ENCODE results near the gene ATP8B3.

The ATP8B3 gene

DNA sequence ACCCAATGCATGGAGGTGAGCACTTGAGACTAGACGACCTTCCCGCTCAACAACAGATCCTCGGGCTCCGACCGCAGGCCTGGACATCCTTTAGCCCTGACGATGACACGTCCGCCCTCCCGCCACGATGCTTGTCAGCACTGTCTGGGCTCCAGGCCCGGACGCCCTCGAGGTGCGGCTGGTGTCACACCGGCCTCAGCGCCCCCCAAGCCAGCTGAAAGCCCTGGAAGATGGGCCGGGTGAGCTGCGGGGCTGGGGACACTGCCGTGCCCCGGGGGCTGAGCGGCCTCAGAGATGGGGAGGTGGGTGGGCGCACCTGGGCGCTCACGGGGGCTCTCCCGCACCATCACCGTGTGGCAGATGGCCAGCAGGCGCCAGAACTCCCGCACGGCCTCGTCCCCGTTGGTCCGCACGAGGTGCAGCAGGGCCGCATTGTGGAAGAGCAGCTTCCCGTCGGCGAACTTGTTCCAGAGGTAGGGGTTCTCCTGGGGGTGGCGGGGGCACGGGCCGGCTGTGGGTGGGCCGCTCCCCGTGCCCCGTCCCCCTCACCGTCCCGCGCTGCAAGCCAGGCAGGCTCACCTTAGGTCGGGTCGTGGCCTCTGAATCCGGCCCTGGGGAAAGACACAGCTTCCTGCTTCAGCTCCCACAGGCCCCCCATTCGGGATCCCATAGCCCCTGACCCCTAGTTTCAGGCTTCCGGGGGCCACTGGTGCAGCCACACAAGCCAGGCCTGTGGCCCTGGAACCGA, 15.5 kb downstream of the ATP8B3 start:
- DNase-seq (ENCODE audit: low read depth in 2 of 2), result no peak

DNA sequence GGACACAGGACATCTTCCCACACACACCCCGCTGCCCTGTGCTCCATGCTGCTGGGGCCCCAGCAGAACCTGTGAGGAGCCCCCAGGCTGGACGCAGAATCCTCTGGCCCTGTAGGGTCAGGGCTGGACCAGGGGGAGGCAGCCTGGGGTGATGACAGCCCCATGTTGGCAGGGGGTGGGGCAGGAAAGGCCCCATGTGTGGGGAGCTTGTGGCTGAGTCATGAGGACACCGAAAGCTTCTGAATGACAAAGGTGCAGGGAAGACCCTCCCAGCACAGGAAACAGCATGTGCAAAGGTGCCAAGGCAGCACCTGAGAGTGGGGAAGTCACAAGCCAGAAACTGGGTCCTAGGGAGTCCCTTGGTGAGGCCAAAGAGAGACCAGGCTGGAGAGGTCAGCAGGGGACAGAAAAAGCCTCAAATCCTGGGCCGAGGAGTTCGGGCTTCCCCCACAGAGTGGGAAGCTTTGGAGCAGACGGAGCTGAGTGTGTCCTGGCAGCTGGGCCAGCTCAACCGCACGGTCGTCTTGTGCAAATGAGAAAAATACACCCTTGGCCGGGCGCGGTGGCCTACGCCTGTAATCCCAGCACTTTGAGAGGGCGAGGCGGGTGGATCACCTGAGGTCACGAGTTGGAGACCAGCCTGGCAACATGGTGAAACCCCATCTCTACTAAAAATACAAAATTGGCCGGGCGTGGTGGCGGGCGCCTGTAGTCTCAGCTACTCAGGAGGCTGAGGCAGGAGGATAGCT, 17.5 kb downstream of the ATP8B3 start:
- no peak for DNase-seq (ENCODE audit: low read depth in 2 of 2)

DNA sequence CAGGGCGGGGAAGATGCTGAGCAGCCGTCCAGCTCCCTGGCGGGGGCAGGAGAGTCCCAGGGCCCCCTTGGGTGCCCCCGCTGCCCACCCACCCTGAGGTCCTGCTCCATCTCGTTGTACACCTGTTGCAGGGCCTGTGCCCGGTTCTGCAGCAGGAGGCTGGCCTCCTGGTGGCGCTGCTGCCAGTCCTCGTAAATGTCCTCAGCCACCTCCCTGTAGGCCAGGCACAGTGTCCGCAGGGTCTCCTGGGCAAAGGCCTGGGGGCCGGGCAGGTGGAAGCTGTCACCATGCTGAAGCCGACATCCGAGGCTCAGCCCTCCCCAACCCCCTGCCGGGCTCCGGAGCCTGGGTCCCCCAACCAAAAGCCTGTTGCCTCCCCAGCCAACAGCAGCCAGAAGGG, 20.2 kb downstream of the ATP8B3 start:
- no peak for DNase-seq (ENCODE audit: low read depth in 2 of 2)

DNA sequence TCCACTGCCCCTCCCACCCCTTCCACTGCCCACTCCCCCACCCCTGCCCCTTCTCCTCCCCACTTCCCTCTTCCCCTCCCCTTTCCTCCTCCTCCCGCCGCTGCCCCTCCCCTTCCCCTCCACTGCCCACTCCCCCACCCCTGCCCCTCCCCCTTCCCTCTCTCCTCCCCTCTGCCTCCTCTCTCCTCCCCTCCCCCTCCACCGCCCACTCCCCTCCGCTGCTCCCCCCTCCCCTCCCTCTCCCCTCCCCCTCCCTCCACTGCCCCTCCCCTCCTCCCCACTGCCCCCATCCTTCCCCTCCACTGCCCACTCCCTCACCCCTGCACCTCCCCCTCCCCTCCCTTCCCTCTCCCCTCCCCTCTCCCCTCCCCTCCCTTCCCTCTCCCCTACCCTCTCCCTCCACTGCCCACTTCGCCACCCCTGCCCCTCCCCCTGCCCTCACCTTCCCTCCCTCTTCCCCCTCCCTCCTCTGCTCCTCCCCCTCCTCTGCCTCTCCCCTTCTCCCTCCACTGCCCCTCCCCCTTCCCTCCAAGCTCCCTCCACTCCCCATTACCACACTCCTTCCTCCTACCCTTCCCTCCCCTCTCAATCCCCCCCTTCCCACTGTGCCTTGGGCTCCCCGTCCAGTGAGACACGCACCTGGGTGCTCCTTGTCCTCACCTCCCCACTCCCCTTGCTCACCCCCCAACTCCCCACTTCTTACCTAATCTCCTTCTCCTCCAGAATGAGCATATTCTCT, 21.9 kb downstream of the ATP8B3 start:
- no peak for DNase-seq (ENCODE audit: low read depth in 2 of 2)

DNA sequence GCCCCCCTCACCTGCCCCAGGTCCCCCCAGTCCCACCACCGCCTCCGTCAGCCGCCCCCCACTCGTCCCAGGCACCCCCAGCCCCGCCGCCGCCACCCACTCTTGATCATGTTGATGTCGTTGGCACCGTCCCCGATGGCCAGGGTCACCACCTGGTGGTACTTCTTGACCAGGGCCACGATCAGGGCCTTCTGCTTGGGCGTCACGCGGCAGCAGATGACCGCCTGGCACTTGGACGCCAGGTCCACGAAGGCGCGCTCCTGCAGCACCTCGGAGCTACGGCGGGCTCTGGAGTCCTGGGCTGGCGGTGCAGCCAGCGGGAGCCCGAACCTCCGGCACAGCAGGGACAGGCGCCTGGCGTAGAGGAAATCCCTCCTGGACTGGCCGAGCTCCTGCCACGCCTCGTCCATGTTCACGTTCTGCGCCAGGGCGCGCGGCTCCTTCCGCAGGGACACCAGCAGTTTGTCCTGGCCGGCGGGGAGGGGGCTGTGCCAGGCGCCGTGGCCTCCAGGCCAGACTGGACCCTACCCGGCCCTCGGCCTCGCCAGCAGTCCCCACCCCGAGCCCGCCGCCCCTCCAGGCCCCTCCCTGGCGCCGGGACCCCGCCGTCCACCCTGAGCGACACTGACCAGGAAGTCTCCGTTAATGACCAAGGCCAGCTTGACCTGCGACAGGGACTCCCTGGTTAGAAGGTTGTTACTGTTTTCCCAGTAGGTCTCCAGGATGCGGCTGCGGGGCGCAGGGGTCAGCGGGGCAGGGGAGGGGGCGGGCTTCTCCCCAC, 22.6 kb downstream of the ATP8B3 start:
- no peak for DNase-seq (ENCODE audit: low read depth in 2 of 2)

DNA sequence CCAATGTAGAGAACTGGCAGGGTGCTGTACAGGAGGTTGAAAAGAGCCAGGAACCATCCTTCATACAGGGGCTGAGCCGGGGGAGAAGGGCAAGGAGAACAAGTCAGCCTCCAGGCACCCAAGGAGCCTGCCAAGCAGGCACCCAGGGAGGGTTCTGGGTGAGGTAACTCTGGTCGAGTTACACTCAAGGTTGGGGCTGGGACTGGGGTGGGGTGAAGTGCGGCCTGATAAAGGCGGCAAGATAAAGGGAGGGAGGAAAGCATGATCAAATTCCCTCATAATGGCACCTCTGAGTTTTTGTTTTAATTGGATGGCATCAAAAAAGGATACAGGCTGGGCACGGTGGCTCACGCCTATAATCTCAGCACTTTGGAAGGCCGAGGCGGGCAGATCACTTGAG, 25.0 kb downstream of the ATP8B3 start:
- no peak for DNase-seq (ENCODE audit: low read depth in 2 of 2)

DNA sequence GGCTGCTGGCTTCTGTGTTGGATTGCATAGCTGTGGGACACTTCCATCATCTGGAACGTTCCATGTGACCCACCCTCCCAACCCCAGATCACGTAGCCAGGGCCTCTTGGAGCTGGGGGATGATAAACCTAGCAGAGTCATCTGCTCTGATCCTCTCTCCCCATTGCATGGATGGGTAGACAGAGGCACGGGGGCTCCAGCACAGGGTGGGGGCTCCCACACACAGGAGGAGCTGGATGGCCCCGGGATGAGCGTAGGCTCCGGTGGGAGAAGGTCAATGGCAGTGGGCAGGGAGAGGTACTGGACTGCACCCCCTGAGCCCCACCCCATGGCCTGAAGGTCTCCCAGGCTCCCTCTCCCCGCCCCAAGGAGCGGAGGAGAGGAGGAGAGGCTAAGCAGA, 25.4 kb downstream of the ATP8B3 start:
- DNase-seq (ENCODE audit: low read depth in 2 of 2), result no peak

DNA sequence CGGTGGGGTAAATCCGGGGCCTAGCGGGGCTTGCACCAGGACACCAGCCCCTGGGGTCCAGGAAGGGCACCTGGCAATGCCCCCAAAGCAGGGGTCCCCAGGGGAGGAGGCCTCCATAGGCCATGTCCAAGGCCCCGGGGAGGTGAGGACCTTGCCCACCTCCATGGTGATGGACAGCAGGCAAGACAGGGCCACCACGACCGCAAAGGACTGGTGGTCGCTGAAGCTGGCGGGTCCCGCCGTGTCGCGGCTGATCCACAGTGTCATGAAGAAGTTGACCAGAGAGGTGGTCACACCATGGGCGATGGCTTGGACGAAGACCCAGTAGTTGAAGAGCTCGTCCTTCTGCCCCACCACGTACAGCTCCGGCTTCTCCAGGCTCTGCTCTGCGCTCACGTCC, 26.8 kb downstream of the ATP8B3 start:
- no peak for DNase-seq (ENCODE audit: low read depth in 2 of 2)

DNA sequence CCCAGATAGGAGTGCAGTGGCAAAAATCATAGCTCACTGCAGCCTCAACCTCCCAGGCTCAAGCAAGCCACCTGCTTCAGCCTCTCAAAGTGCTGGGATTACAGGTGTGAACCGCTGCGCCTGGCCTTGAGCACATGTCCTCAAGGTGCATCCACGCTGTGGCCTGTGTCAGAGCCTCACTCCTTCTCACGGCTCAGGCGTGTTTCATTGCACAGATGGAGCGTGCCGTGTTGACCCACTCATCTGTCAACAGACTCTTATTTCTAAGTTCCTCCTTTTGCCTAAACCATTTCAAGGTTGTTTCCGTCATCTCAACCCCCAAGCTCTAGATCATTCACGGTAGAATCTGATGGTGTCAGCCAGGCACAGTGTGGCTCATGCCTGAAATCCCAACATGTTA, 28.2 kb downstream of the ATP8B3 start:
- no peak for DNase-seq (ENCODE audit: low read depth in 2 of 2)

DNA sequence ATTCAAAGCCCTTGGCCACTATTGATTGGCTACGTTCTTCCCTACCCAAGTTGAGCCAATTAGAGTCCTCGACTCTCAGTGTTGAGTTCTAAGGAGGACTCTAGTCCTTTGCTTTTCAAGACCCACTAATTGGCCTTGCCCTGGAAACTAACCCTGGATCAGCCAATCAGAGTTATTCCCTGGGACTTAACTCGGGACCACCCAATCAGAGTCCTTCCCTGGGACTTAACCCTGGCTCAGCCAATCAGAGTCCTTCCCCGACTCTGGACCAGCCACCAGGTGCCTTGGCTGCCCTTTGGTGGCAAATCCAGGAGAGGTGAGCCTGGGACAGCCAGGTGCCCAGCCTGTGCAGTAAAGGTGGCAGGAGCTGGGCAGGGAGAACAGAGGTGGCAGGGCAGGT, 28.7 kb downstream of the ATP8B3 start:
- DNase-seq (ENCODE audit: low read depth in 2 of 2), result no peak

DNA sequence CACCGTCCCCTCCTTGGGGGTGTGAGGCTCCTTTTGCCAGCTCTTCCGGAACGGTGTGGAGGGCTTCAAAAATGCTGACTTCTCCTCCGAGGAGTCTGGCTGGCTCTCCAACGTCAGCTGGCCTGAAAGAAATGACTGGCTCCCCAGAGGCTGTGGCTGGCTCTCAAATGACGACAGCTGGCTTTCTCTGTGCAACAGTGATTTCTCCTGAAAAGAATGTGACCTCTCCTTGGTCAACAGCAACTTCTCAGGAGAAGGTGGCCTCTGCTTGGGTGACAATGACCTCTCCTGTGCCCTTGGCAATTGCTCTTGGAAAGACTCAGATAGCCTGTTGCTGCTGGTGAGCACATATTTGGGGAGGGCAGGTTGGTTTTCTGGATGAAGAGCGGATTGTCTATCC, 29.6 kb downstream of the ATP8B3 start:
- no peak for DNase-seq (ENCODE audit: low read depth in 2 of 2)

DNA sequence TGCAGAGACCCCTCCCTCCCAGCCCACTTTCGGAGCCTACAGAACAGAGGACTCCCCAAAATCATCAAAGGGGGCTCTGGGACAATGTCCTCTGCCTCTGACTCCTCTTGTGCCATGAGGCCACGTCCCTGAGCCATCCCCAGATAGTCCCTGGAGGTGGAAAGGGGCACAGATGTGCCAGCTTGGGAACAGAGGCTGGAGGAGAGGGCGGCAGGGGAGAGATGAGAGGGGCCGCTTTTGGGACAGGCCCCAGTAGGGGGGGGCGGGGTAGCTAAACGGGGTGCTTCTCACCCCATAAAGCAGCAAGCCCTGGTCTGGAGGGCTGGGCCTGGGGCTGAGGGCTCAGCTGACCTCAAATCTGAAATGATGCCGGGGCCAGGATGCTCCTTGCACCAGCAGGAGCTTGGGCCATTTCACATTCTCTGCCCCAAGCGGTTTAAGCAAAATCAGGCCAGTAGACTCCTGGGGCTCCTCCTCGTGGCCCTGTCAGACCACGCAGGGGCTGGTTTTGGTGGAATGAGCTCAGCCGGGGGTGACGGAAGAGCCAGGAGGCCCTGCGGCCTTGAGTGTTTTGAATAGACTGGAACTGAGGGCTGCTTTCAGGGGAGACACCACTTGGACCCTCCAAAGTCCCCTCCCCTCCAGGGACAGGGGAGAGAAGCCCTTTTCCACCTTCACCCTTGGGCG, 31.7 kb downstream of the ATP8B3 start:
- DNase-seq (ENCODE audit: low read depth in 2 of 2), result no peak

DNA sequence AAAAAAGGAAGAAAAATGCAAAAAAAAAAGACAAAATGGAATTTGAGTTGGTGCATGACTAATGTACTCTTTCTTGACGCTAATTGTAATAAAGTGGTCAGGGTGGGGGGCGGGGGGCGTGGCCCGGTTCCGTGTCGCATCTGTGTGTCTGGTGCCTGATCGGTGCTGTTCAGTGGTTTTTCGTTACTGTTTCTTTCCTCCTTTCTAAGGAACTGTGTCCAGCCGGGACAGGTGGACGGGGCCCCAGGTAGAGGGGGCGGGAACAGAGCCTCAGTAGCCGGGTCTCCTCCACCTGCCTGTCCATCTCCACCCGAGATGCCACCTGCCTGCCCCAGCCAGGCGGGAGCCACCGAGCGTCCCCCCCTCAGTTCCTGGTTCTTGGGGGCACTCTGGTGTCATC, 32.5 kb downstream of the ATP8B3 start:
- no peak for DNase-seq (ENCODE audit: low read depth in 2 of 2)

DNA sequence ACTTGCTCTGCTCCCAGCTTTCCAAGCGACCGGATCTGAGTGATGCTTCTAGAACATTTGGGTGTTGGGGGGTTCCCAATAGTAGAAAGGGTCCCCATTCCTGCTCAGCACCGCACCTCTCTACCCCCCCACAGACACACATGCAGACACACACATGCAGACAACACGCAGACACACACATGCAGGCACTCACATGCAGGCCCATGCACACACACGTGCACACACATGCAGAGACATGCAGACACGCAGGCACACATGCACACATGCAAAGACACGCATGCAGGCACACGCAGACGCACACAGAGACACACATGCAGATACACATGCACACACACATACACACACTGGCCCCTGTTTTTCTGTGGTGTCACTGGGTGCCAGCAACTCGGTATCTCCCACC, 34.9 kb downstream of the ATP8B3 start:
- no peak for DNase-seq (ENCODE audit: low read depth in 2 of 2)

DNA sequence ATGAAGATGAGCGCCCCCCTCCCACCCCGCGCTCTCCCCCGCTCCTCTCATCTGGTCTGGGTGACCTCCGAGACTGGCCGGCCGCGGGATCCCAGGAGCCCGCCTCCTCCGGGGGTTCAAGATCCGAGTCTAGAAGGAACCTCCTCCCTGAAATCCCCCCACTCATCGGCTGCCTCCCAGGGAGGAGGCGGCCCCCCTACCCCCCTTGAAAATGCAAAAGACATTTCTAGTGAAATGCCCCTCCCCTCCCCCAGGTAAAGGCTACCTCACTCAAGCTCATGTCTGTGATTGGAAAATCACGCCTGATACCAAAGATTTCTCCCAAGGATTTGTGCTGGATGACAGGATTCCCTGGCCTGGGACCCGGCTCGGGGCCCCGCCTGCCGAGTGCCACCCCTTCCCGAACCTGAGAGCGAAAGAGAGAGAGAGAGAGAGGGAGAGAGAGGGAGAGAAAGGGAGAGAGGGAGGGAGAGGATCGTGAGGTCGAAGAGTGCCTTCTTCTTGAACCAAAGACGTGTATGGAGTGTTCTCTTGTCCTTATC, 35.4 kb downstream of the ATP8B3 start:
- DNase-seq (ENCODE audit: low read depth in 2 of 2), result no peak

DNA sequence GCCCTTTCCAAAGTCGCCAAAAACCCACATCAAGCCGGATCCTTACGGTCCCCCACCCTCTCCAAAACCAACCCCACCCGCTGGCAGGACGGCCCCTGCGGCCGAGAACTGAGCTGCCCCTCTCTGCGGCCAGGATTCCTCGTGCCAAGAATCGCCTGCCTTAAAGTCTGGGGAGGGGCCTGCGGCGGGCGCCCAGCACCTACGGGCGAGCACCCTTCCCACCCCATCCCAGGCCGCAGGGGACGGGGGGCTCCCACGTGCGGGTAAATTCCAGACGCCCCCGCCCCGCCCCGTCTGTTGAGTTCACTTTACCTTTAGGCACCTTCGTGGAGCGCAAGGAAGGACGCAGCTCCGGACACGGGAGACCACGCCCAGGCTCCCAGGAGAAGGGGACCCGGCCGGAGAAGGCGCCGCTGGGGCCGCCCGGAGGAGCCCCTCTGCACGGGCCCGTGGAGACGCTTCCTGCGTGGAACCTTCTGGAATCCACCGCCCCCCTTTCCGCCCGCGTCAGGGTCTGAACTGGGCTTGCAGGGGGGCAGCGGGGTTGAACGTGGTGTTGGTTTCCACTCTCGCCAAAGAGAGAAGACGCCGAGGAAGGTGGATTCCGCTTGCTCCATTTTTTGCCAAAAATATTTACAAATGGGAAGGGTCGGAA, 36.0 kb downstream of the ATP8B3 start:
- DNase-seq (ENCODE audit: low read depth in 2 of 2), result no peak

DNA sequence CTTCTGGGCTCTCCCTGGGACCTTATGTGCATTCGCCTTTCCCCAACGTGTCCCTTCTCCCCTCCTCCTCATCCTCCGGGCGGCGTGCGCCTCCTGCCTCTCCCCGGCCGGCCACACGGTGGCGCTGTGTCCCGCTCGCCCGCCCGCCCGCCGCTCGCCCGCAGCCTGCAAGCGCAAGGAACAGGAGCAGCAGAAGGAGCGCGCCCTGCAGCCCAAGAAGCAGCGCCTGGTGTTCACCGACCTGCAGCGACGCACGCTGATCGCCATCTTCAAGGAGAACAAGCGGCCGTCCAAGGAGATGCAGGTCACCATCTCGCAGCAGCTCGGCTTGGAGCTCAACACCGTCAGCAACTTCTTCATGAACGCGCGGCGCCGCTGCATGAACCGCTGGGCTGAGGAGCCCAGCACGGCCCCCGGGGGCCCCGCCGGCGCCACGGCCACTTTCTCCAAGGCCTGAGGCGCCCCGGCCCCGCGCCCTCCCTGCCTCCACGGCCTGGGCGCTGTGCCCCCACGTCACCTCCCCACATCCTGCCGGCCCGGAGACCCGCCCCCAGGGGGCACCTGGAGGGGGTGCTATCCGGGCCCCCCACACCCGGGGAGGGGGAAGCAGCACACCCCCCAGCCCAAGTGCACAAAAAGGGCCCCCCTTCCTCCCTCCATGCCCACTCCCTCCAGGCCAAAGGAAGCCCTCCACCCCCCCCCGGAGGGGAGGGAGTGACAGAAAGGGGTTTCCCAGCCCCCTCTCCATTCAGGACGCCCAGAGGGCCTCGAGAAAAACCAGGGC, 36.9 kb downstream of the ATP8B3 start:
- no peak for DNase-seq (ENCODE audit: low read depth in 2 of 2)

DNA sequence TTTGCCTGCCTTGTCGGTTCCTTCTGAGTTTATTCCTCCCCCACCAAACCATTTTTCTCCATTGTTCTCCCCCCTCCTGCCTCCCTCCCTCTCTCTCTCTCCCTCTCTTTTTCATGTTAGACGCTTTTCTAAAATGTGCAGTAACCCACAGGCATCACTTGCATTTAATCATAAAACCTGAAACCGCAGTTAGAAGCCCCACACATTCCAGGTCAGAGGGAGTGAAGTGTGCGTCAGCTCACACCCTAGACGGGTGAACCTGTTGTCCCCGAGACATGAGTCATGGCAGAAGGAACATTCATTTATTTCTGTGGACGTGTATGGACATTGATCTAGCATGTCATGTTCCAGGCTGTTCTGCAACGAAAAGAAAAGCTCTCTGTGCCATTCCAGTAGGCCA, 38.9 kb downstream of the ATP8B3 start:
- no peak for DNase-seq (ENCODE audit: low read depth in 2 of 2)

DNA sequence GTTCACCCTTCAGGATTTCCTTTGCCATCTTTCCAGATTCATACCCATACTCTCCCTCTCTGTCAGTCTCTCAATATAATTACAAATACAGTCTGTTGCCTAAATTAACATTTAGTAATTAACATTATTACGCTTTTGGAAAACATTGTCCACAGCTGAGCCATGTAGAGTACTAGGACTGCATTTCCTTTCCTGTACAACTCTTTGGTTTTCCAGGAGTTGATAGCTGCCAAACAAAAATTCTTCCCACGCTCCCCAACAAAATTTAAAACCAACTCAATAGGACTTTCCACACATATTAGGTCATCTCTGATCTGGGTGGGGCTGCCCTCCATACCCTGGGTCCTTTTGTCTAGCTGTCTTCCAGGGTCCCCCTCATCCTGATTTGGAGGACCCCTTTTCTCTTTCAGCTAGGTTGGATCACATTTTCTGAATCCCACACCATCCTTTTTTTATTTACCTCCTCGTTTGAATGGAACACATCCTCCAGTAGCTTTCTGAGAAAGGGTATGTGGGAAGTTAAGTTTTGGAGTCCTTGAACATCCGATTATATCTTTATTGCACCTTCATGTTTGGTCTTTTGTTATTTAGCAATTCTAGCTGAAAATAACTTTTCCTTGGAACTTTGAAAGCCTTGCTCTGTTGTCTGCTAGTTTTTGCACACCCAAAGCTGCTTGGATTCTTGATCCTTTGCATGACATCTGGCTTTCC, 41.1 kb downstream of the ATP8B3 start:
- no peak for DNase-seq (ENCODE audit: low read depth in 2 of 2)
